DOHH2 (cell line): Measurements from ENCODE around the gene ESRRB.

Experiments
- EZH2phosphoT487 ChIP-seq: fragments of 200-600 bp; sonication (generic); IDR thresholded peaks from 2 replicates; pipeline ENCODE4 v1.6.1; 2017; ENCODE audit warnings: borderline replicate concordance, mild to moderate bottlenecking, antibody characterized with exemption, low read length, moderate library complexity, mixed read lengths
- TF ChIP-seq, protein P1 (sequence below): fragments of 200-600 bp; sonication (generic); IDR thresholded peaks from one replicate; pipeline ENCODE4 v1.5.1; 2014; ENCODE audit warnings: antibody characterized with exemption, mild to moderate bottlenecking, low read depth, low read length; ENCODE audit not compliant: poor library complexity, severe bottlenecking

DNA sequence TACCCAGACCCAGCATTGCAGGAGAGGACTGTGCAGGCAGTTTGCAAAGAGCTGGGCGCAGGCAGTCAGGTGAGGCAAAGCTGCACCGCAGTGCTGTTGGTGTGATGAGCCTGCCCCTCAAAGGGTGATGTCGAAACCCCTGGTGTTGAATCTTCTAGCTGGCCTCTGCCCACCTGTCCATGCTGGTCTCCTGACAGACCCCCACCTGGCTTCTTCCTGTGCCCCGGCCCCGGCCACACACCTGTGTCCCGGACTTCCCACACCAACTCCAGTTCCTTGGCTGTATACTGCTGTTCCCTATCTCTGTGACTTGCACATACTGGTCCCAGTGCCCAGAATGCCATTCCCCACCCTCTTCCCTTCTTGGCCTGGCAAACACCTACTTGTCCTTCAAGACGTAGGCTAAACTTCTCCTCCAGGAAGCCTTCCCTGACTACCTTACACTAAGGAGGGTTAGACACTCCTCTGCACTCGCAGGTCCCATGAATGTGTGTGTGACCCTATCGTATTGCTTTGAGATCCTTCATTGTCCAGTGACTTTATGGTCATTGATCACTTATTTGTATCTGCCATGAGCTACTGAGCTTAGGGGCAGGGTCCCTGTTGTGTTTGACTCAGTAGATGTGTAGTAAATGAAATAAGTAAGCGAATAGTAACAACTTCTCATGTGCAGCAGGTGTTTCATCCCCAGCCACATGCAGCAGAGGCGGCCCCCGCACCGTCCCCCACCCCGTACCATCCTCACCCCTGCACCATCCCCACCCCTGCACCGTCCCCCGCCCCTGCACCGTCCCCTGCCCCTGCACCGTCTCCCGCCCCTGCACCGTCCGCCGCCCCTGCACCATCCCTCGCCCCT, 37.4 kb downstream of the ESRRB start:
- TF ChIP-seq EZH2phosphoT487: no peak
- TF ChIP-seq, protein P1, sequence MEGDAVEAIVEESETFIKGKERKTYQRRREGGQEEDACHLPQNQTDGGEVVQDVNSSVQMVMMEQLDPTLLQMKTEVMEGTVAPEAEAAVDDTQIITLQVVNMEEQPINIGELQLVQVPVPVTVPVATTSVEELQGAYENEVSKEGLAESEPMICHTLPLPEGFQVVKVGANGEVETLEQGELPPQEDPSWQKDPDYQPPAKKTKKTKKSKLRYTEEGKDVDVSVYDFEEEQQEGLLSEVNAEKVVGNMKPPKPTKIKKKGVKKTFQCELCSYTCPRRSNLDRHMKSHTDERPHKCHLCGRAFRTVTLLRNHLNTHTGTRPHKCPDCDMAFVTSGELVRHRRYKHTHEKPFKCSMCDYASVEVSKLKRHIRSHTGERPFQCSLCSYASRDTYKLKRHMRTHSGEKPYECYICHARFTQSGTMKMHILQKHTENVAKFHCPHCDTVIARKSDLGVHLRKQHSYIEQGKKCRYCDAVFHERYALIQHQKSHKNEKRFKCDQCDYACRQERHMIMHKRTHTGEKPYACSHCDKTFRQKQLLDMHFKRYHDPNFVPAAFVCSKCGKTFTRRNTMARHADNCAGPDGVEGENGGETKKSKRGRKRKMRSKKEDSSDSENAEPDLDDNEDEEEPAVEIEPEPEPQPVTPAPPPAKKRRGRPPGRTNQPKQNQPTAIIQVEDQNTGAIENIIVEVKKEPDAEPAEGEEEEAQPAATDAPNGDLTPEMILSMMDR: no peak
